ENCODE data around the gene GGCT.
"Not testable (repeated sequence)": the region's sequence is repeated elsewhere in the genome, so short reads cannot be mapped to it uniquely, and the experiment has no call there.

GGCT gene

DNA sequence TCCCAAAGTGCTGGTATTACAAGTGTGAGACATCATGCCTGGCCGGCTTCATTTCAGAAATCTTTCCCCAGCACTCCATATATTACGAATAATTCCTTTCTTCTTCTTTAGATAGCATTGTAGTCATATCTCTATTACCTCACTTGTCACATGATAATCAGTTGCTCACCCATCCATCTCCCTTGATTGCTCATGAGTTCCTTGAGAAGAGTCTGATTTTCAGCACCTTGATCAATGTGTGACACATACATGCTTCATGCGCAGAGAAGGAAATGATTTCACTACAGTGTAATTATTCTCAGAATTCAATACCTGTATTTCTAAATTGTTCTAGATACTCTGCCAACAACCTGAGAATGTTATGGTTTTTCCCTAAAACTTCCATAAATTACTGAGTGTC lies 26.7 kb upstream of the GGCT start:
- no peak overlapping the region for H3K27ac ChIP-seq (ENCODE audit: low read length)
- no peaks in the 10 kb centered on the region for H3K36me3 ChIP-seq (ENCODE audit: control insufficient read depth, low read depth, low read length)
- H3K4me3 ChIP-seq (ENCODE audit: low read length), result no peak overlapping the region
- H3K9me3 ChIP-seq (ENCODE audit: control insufficient read depth, low read depth, low read length), result no peaks in the 10 kb centered on the region
- H3K4me1 ChIP-seq (ENCODE audit: control insufficient read depth, low read depth, low read length), result no peaks in the 10 kb centered on the region
- no peaks in the 10 kb centered on the region for H3K27me3 ChIP-seq (ENCODE audit: control insufficient read depth, insufficient read depth, low read length)
- no peak overlapping the region for H3K9ac ChIP-seq (ENCODE audit: low read length)

DNA sequence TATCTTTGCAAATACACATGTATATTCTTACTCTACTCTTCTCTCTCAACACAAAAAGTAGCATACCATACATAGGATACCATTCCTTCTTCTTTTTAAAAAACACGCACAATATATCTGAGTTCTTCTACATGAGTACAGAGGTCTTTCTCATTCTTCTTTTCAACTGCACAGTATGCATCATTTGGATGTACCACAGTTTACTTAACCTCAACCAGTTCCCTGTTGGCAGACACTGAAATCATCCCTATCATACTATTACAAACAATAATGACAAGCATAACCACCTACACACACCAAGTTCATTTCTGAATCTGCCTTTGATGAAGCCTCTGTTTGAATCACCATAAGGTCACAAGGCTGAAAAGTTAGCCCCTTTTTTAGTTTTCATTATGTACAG lies 25.7 kb upstream of the GGCT start:
- H3K4me3 ChIP-seq (ENCODE audit: low read length), result no peak overlapping the region
- H3K27me3 ChIP-seq (ENCODE audit: control insufficient read depth, insufficient read depth, low read length), result no peaks in the 10 kb centered on the region

DNA sequence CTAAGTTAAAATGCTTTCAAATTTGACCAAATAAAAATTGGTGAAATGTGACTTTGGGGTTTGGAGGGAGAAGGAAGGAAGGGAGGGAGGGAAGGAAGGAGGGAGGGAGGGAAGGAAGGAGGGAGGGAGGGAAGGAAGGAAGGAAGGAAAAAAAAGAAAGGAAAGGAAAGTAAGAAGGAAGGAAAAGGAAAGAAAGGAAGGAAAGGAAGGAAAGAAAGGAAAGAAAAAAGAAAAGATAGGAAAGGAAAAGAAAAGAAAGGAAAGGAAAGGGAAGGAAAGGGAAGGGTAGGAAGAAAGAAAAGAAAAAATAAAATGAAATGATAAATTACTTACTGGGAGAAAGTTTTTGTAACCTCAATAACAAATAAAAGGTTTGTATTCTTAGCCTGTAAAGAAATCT lies 24.1 kb upstream of the GGCT start:
- no peaks in the 10 kb centered on the region for H3K9me3 ChIP-seq (ENCODE audit: control insufficient read depth, low read depth, low read length)
- H3K4me3 ChIP-seq (ENCODE audit: low read length), result no peak overlapping the region
- no peaks in the 10 kb centered on the region for H3K36me3 ChIP-seq (ENCODE audit: control insufficient read depth, low read depth, low read length)
- H3K4me1 ChIP-seq (ENCODE audit: control insufficient read depth, low read depth, low read length), result no peaks in the 10 kb centered on the region
- no peak overlapping the region for H3K9ac ChIP-seq (ENCODE audit: low read length)
- H3K27me3 ChIP-seq (ENCODE audit: control insufficient read depth, insufficient read depth, low read length), result no peaks in the 10 kb centered on the region
- H3K27ac ChIP-seq (ENCODE audit: low read length), result no peak overlapping the region

More for the DNA sequence above, 25.7 kb upstream of the GGCT start:
- H3K27ac ChIP-seq (ENCODE audit: low read length), result no peak overlapping the region
- H3K36me3 ChIP-seq (ENCODE audit: control insufficient read depth, low read depth, low read length), result no peaks in the 10 kb centered on the region
- H3K4me1 ChIP-seq (ENCODE audit: control insufficient read depth, low read depth, low read length), result no peaks in the 10 kb centered on the region
- H3K9me3 ChIP-seq (ENCODE audit: control insufficient read depth, low read depth, low read length), result no peaks in the 10 kb centered on the region
- H3K9ac ChIP-seq (ENCODE audit: low read length), result no peak overlapping the region

GRCh38 chr7:30527297-30527696 lies 22.7 kb upstream of the GGCT start:
- not testable (repeated sequence) for H3K27me3 ChIP-seq (ENCODE audit: control insufficient read depth, insufficient read depth, low read length); H3K27ac ChIP-seq (ENCODE audit: low read length); H3K9me3 ChIP-seq (ENCODE audit: control insufficient read depth, low read depth, low read length); H3K9ac ChIP-seq (ENCODE audit: low read length); H3K36me3 ChIP-seq (ENCODE audit: control insufficient read depth, low read depth, low read length); H3K4me3 ChIP-seq (ENCODE audit: low read length); H3K4me1 ChIP-seq (ENCODE audit: control insufficient read depth, low read depth, low read length)

DNA sequence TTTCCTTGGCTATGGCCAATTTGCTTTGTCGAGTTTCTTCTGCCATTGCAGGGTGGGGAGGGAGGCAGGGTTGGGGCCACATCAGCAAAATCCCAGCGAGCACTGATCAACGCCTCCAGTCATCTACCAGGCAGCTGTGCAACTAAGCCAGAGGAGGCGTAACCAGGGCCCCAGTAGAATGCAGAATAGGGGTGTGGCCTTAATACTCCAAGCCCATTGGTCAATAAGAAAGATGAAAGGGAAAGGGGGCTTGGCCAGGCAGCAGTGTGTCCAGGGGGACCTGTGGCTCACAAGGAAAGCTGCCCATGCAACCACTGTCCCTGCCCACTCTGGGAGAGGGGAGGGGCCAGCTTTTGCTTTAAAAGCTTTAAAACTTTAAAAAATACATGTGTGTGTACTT lies 21.5 kb upstream of the GGCT start:
- Histone ChIP-seq H3K4me1 (ENCODE audit: control insufficient read depth, low read depth, low read length) (no peaks in the 10 kb centered on the region), H3K36me3 (ENCODE audit: control insufficient read depth, low read depth, low read length) (no peaks in the 10 kb centered on the region), H3K27ac (ENCODE audit: low read length) (no peak overlapping the region), H3K4me3 (ENCODE audit: low read length) (no peak overlapping the region), H3K9ac (ENCODE audit: low read length) (no peak overlapping the region), H3K27me3 (ENCODE audit: control insufficient read depth, insufficient read depth, low read length) (no peaks in the 10 kb centered on the region), H3K9me3 (ENCODE audit: control insufficient read depth, low read depth, low read length) (no peaks in the 10 kb centered on the region)

DNA sequence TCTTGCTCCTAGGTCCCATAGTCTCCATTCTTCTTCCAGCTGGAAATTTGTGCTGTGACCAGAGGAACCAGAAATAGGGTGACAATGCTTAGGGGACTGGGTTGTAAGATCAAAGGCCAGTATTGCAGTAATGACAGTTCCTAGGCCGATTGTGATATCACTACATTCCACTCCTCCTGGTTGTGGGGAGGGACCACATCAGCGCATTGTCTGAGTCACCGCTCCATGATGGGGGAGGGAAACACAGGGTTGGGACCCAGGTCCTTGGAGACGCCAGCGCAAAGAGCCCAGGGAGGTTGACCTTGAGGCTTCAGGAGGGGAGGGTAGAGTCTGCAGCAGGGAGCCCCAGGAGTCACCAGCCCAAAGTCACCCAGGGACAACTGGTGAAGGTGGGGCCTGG lies 20.8 kb upstream of the GGCT start:
- H3K9me3 ChIP-seq (ENCODE audit: control insufficient read depth, low read depth, low read length), result no peaks in the 10 kb centered on the region
- no peak overlapping the region for H3K27ac ChIP-seq (ENCODE audit: low read length)
- H3K4me3 ChIP-seq (ENCODE audit: low read length), result no peak overlapping the region
- no peaks in the 10 kb centered on the region for H3K4me1 ChIP-seq (ENCODE audit: control insufficient read depth, low read depth, low read length)
- H3K9ac ChIP-seq (ENCODE audit: low read length), result no peak overlapping the region
- H3K27me3 ChIP-seq (ENCODE audit: control insufficient read depth, insufficient read depth, low read length), result no peaks in the 10 kb centered on the region
- no peaks in the 10 kb centered on the region for H3K36me3 ChIP-seq (ENCODE audit: control insufficient read depth, low read depth, low read length)

DNA sequence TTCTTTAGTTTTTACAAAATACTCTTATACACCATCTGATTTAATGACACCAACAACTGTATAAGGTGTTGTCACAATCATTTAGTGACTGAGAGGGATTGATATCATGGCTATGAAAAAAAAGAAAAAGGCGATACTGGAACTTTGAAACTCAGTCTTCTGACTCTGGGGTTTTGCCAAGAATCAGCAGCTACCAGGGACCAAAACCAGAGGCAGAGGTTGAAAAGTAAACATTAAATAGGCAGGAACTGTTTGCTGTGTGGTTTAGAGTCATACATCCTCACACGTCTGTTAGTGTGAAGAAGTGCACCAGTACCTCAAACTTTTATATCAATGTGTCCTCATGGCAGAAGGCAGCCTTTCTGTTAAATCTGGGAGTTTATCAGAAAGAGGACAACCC lies 19.9 kb upstream of the GGCT start:
- H3K9me3 ChIP-seq (ENCODE audit: control insufficient read depth, low read depth, low read length), result no peaks in the 10 kb centered on the region

DNA sequence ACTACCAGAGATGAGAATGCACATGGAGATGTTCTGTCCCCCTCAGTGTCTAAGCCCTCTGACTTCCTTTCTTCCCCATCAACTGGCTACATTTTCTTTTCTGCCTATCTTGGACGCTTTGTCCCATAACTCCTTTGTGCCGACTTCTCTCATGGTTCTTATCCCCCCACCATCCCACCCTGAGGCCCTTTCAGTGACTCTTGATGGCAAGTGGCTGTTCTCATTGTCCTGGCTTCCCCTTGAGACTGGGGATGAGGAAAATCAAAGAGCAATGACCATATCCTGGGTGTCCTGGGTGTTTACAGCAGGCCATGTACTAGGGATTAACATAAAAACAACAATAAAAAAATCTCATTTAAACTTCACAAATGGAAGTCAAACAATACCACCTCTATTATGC lies 18.8 kb upstream of the GGCT start:
- Histone ChIP-seq H3K27ac (ENCODE audit: low read length) (no peak overlapping the region), H3K4me3 (ENCODE audit: low read length) (no peak overlapping the region), H3K4me1 (ENCODE audit: control insufficient read depth, low read depth, low read length) (no peaks in the 10 kb centered on the region), H3K36me3 (ENCODE audit: control insufficient read depth, low read depth, low read length) (no peaks in the 10 kb centered on the region), H3K9ac (ENCODE audit: low read length) (no peak overlapping the region), H3K27me3 (ENCODE audit: control insufficient read depth, insufficient read depth, low read length) (no peaks in the 10 kb centered on the region), H3K9me3 (ENCODE audit: control insufficient read depth, low read depth, low read length) (no peaks in the 10 kb centered on the region)

More for the DNA sequence above, 19.9 kb upstream of the GGCT start:
- H3K4me1 ChIP-seq (ENCODE audit: control insufficient read depth, low read depth, low read length), result no peaks in the 10 kb centered on the region
- no peak overlapping the region for H3K9ac ChIP-seq (ENCODE audit: low read length)
- no peaks in the 10 kb centered on the region for H3K36me3 ChIP-seq (ENCODE audit: control insufficient read depth, low read depth, low read length)
- H3K27me3 ChIP-seq (ENCODE audit: control insufficient read depth, insufficient read depth, low read length), result no peaks in the 10 kb centered on the region
- no peak overlapping the region for H3K27ac ChIP-seq (ENCODE audit: low read length)
- H3K4me3 ChIP-seq (ENCODE audit: low read length), result no peak overlapping the region

DNA sequence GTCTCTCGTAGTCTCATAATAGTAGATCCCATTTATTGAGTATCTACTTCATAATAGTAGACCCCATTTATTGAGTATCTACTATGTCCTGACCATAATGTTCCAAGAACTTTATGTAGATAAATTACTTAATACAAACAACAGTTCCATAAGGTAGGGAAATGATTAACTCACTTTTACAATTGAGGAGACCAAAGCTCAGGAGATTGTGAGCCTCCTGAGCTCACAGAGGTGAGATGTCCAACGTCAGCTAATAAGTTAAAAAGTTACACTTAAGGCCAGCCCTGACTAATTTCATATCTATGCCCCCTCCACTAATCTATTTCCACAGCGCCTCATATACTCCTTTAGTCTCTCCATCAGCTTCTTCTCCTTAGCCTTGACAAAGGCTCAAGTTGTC lies 17.5 kb upstream of the GGCT start:
- no peaks in the 10 kb centered on the region for H3K9me3 ChIP-seq (ENCODE audit: control insufficient read depth, low read depth, low read length)
- H3K27me3 ChIP-seq (ENCODE audit: control insufficient read depth, insufficient read depth, low read length), result no peaks in the 10 kb centered on the region
- no peak overlapping the region for H3K4me3 ChIP-seq (ENCODE audit: low read length)
- H3K4me1 ChIP-seq (ENCODE audit: control insufficient read depth, low read depth, low read length), result no peaks in the 10 kb centered on the region
- no peak overlapping the region for H3K27ac ChIP-seq (ENCODE audit: low read length)
- H3K9ac ChIP-seq (ENCODE audit: low read length), result no peak overlapping the region
- H3K36me3 ChIP-seq (ENCODE audit: control insufficient read depth, low read depth, low read length), result no peaks in the 10 kb centered on the region

DNA sequence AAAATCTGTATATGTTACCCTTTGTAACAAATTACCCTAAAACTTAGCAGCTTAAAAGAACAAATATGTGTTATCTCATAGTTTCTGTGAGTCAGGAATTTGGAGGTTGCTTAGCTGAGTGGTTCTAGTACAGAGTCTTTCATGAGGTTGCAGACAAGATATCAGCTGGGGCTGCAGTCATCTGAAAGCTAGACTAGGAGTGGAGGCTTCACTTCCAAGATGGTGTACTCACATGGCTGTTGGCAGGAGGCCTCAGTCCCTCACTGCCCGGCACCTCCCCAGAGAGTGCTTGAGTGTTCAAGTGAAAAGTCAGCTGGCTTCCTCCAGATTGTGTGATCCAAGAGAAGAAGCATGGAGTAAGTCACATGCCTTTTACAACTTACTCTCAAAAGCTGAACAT lies 16.9 kb upstream of the GGCT start:
- Histone ChIP-seq H3K4me1 (ENCODE audit: control insufficient read depth, low read depth, low read length) (no peaks in the 10 kb centered on the region), H3K9me3 (ENCODE audit: control insufficient read depth, low read depth, low read length) (no peaks in the 10 kb centered on the region), H3K36me3 (ENCODE audit: control insufficient read depth, low read depth, low read length) (no peaks in the 10 kb centered on the region), H3K27me3 (ENCODE audit: control insufficient read depth, insufficient read depth, low read length) (no peaks in the 10 kb centered on the region), H3K9ac (ENCODE audit: low read length) (no peak overlapping the region), H3K27ac (ENCODE audit: low read length) (no peak overlapping the region), H3K4me3 (ENCODE audit: low read length) (no peak overlapping the region)

GRCh38 chr7:30519122-30519521 lies 14.5 kb upstream of the GGCT start:
- Histone ChIP-seq H3K9ac (ENCODE audit: low read length) (no peak overlapping the region), H3K36me3 (ENCODE audit: control insufficient read depth, low read depth, low read length) (no peaks in the 10 kb centered on the region), H3K4me3 (ENCODE audit: low read length) (no peak overlapping the region), H3K9me3 (ENCODE audit: control insufficient read depth, low read depth, low read length) (no peaks in the 10 kb centered on the region), H3K27me3 (ENCODE audit: control insufficient read depth, insufficient read depth, low read length) (no peaks in the 10 kb centered on the region), H3K27ac (ENCODE audit: low read length) (no peak overlapping the region), H3K4me1 (ENCODE audit: control insufficient read depth, low read depth, low read length) (no peaks in the 10 kb centered on the region)

DNA sequence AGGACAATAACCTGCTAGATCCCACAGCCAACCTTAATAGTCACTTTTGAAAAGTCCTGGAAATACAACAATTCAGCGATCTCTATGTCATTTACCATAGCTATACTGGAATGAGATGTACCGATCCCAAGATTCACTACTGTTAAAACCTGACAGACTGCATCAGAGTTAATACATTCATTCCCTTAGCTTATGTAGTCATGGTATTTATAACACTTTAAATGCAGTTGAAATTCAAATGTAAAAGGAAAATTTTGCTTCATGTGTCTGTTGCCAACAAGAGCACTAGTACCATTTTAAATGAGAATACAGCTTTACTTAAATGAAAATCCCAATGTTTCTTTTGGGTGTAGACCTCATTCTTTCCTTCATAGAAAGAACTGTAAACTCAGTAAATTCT lies 11.1 kb upstream of the GGCT start:
- Histone ChIP-seq H3K27ac (ENCODE audit: low read length) (no peak overlapping the region), H3K4me1 (ENCODE audit: control insufficient read depth, low read depth, low read length) (peaks cover 5% of the 10 kb centered on the region), H3K36me3 (ENCODE audit: control insufficient read depth, low read depth, low read length) (no peaks in the 10 kb centered on the region), H3K4me3 (ENCODE audit: low read length) (no peak overlapping the region), H3K9me3 (ENCODE audit: control insufficient read depth, low read depth, low read length) (no peaks in the 10 kb centered on the region), H3K27me3 (ENCODE audit: control insufficient read depth, insufficient read depth, low read length) (no peaks in the 10 kb centered on the region), H3K9ac (ENCODE audit: low read length) (no peak overlapping the region)

- Histone ChIP-seq H3K27ac (ENCODE audit: low read length) (no peak overlapping the region), H3K9ac (ENCODE audit: low read length) (no peak overlapping the region), H3K4me3 (ENCODE audit: low read length) (no peak overlapping the region)
These were observed 10.1 kb upstream of the GGCT start for GRCh38 chr7:30514776-30515175.

More at GRCh38 chr7:30514776-30515175, 10.1 kb upstream of the GGCT start:
- H3K4me1 ChIP-seq (ENCODE audit: control insufficient read depth, low read depth, low read length), result peaks cover 5% of the 10 kb centered on the region
- no peaks in the 10 kb centered on the region for H3K9me3 ChIP-seq (ENCODE audit: control insufficient read depth, low read depth, low read length)
- no peaks in the 10 kb centered on the region for H3K36me3 ChIP-seq (ENCODE audit: control insufficient read depth, low read depth, low read length)
- H3K27me3 ChIP-seq (ENCODE audit: control insufficient read depth, insufficient read depth, low read length), result no peaks in the 10 kb centered on the region

Data from iPS-18a (cell line).